ENCODE measurements around the gene POMP. TPM values are rescaled to one million over a fixed set of nuclear protein-coding genes. Genes with fewer than 3 reads are reported as not detected.

POMP gene
- 87.3 and 127 TPM in 2 replicates for total RNA-seq (2014; rRNA removed)
- polyA plus RNA-seq (2012) = 172 TPM

GRCh38 chr13:28658796-28659620 lies at the start of gene POMP:
Gene POMP, plus strand, starts transcription at chr13:28659130. Its CDS starts 55 bp downstream, at chr13:28659185.
- peak; percentile 90 for DNase-seq (ENCODE audit: low read depth)

GRCh38 chr13:28609381-28609780 lies 49.5 kb upstream of the POMP start:
- no peak for DNase-seq (ENCODE audit: low read depth)

- peak; percentile 67 for DNase-seq (ENCODE audit: low read depth)
These were observed 49.0 kb upstream of the POMP start for GRCh38 chr13:28609926-28610325.

GRCh38 chr13:28610996-28611395 lies 47.9 kb upstream of the POMP start:
- DNase-seq (ENCODE audit: low read depth) = no peak

- DNase-seq (ENCODE audit: low read depth) = no peak
These were observed 47.2 kb upstream of the POMP start for GRCh38 chr13:28611654-28612131.

GRCh38 chr13:28613562-28613961 lies 45.4 kb upstream of the POMP start:
- no peak for DNase-seq (ENCODE audit: low read depth)

GRCh38 chr13:28615916-28616446 lies 42.9 kb upstream of the POMP start:
- DNase-seq (ENCODE audit: low read depth) = no peak

GRCh38 chr13:28618230-28618994 lies 40.5 kb upstream of the POMP start:
- no peak for DNase-seq (ENCODE audit: low read depth)

- DNase-seq (ENCODE audit: low read depth) = no peak
These were observed 38.7 kb upstream of the POMP start for GRCh38 chr13:28620011-28620830.

- DNase-seq (ENCODE audit: low read depth) = no peak
These were observed 37.5 kb upstream of the POMP start for GRCh38 chr13:28621449-28621848.

GRCh38 chr13:28622286-28622685 lies 36.6 kb upstream of the POMP start:
- no peak for DNase-seq (ENCODE audit: low read depth)

GRCh38 chr13:28623782-28624706 lies 34.9 kb upstream of the POMP start:
- no peak for DNase-seq (ENCODE audit: low read depth)

- no peak for DNase-seq (ENCODE audit: low read depth)
These were observed 34.1 kb upstream of the POMP start for GRCh38 chr13:28624707-28625432.

- DNase-seq (ENCODE audit: low read depth) = no peak
These were observed 32.7 kb upstream of the POMP start for GRCh38 chr13:28626266-28626665.

GRCh38 chr13:28628241-28628640 lies 30.7 kb upstream of the POMP start:
- no peak for DNase-seq (ENCODE audit: low read depth)

- DNase-seq (ENCODE audit: low read depth) = no peak
These were observed 28.1 kb upstream of the POMP start for GRCh38 chr13:28630869-28631268.

GRCh38 chr13:28631801-28632200 lies 27.1 kb upstream of the POMP start:
- DNase-seq (ENCODE audit: low read depth) = no peak

- peak; percentile 34 for DNase-seq (ENCODE audit: low read depth)
These were observed 22.9 kb upstream of the POMP start for GRCh38 chr13:28636069-28636468.

GRCh38 chr13:28636677-28637317 lies 22.1 kb upstream of the POMP start:
- DNase-seq (ENCODE audit: low read depth) = peak; percentile 53
